Tibial nerve (tissue), 4 donors: ENCODE results near the gene PTPRM. TPM values are rescaled to one million over a fixed set of nuclear protein-coding genes. Genes with fewer than 3 reads are reported as not detected.

Source experiments
- DNase-seq, 2 donors: peaks; one replicate each; pipeline ENCODE4 v3.0.0-alpha.2; 2019; ENCODE audit warnings: low spot score in 2 of 2
- H3K27ac ChIP-seq, 4 donors: fragments of 200-600 bp; sonication (generic) in 3 of 4; one replicate each; pipeline ENCODE4 v1.5.1; 2017 to 2019; ENCODE audit warnings: mild to moderate bottlenecking in 1 of 4
- H3K27me3 ChIP-seq, 2 donors: fragments of 200-600 bp; sonication (generic) in 1 of 2; one replicate each; pipeline versions ENCODE4 v1.5.1 to v1.6.0; 2017 to 2019
- H3K36me3 ChIP-seq, 3 donors: fragments of 200-600 bp; sonication (generic); one replicate each; pipeline ENCODE4 v1.5.1; 2018 to 2019
- H3K4me1 ChIP-seq, 4 donors: fragments of 200-600 bp; sonication (generic) in 3 of 4; one replicate each; pipeline ENCODE4 v1.5.1; 2017 to 2019
- H3K4me3 ChIP-seq, 4 donors: fragments of 200-600 bp; sonication (generic) in 3 of 4; one replicate each; pipeline ENCODE4 v1.5.1; 2017 to 2019; ENCODE audit warnings: mild to moderate bottlenecking in 1 of 4, moderate library complexity in 1 of 4
- H3K9me3 ChIP-seq, 4 donors: fragments of 200-600 bp; sonication (generic) in 3 of 4; one replicate each; pipeline ENCODE4 v1.5.1; 2017 to 2019
- EP300 ChIP-seq, 2 donors: sonication (generic); formaldehyde crosslinking; IDR thresholded peaks; one replicate each; pipeline ENCODE4 v1.6.1; 2017; ENCODE audit warnings: antibody characterized with exemption in 2 of 2, mild to moderate bottlenecking in 1 of 2
- POLR2A ChIP-seq, 2 donors: fragments of 450-650 bp; IDR thresholded peaks; one replicate each; pipeline ENCODE4 v1.6.1; 2017; ENCODE audit warnings: antibody characterized with exemption in 2 of 2, mild to moderate bottlenecking in 2 of 2, moderate library complexity in 2 of 2
- WGBS, 2 donors: methylation state at CpG; one replicate each; pipeline ENCODE4 v1.1.5; 2018; 5-methylcytosine and 5-hydroxymethylcytosine counted together
- total RNA-seq, 4 donors: library from RNA; depleted of rRNA; stranded (reverse); fragments of >200 nt; gene quantifications; one replicate each; pipeline ENCODE4 v1.1.0, GENCODE V29; 2016
- TF ChIP-seq, protein P1 (sequence below), 5 experiments: fragments of 200-600 bp in 3 of 5; fragments of 450-650 bp in 2 of 5; sonication (generic) in 3 of 5; IDR thresholded peaks; one replicate each; pipeline ENCODE4 v1.5.1; 2016 to 2019; ENCODE audit warnings: antibody characterized with exemption in 5 of 5, mild to moderate bottlenecking in 3 of 5, moderate library complexity in 2 of 5

Gene PTPRM
- total RNA-seq, 4 donors from 2014 or later, result 62.2 to 92.4 (median 80.7) TPM

DNA sequence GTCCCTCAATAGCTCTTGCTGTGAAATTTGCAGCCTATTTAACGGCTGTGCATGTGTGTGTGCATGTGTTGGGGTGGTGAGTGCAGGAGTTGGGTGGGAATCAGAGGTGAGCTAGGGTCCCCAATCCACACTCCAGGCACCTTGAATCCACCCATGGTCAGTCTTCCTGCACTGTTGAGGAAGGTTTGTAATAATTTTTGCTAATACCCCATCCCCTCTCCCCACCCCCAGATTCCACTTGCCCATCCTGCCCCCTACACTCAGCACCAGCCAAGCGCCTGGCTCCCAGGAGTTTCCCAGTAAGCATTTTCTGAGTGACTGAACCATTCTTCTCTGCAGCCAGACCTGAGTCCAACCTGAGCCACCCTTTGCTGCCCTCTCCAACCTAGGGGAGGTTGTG, 833.7 kb downstream of the PTPRM start:
- Histone ChIP-seq H3K27me3 (no peaks in the 10 kb centered on the region), H3K4me1 (no peaks in the 10 kb centered on the region), H3K36me3 (peaks cover 0 to 72% (median 0%) of the 10 kb centered on the region in 3 donors), H3K9me3 (no peaks in the 10 kb centered on the region), H3K27ac (no peak overlapping the region), H3K4me3 (no peak overlapping the region)
- TF ChIP-seq, protein P1, sequence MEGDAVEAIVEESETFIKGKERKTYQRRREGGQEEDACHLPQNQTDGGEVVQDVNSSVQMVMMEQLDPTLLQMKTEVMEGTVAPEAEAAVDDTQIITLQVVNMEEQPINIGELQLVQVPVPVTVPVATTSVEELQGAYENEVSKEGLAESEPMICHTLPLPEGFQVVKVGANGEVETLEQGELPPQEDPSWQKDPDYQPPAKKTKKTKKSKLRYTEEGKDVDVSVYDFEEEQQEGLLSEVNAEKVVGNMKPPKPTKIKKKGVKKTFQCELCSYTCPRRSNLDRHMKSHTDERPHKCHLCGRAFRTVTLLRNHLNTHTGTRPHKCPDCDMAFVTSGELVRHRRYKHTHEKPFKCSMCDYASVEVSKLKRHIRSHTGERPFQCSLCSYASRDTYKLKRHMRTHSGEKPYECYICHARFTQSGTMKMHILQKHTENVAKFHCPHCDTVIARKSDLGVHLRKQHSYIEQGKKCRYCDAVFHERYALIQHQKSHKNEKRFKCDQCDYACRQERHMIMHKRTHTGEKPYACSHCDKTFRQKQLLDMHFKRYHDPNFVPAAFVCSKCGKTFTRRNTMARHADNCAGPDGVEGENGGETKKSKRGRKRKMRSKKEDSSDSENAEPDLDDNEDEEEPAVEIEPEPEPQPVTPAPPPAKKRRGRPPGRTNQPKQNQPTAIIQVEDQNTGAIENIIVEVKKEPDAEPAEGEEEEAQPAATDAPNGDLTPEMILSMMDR (IDR thresholded peaks at IDR 0.05), result no peak
- TF ChIP-seq POLR2A (IDR thresholded peaks at IDR 0.05) (no peak), EP300 (IDR thresholded peaks at IDR 0.05) (no peak)
- no peak for DNase-seq
- WGBS, 2 donors, result 50 to 70% methylated on average over 2 of the region's 2 CpGs

DNA sequence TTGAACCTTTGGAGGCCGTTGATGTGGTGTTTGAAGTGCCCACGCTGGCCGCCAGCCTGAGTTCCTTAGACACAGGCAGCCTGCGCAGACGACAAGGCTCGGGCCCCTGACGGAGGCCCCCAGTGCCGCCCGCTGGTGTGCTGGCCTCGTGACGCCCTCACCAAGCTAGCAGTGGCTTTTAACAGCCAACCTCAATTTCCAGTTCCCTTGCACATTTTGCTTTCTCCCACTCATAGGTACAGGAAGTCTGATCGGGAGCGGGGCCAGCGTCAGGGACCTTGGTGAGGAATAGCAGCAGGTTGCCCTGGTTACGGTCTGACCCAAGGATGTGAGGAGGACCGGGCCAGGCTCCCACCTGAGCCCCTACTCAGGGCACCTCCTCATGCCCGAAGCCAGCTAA, 834.5 kb downstream of the PTPRM start:
- Histone ChIP-seq H3K4me3 (no peak overlapping the region), H3K9me3 (no peaks in the 10 kb centered on the region), H3K4me1 (no peaks in the 10 kb centered on the region), H3K27me3 (no peaks in the 10 kb centered on the region), H3K27ac (no peak overlapping the region), H3K36me3 (peaks cover 0 to 64% (median 0%) of the 10 kb centered on the region in 3 donors)
- 89 to 92% methylated on average over 17 of the region's 17 CpGs for WGBS, 2 donors
- DNase-seq, result no peak
- TF ChIP-seq, protein P1 (IDR thresholded peaks at IDR 0.05), result no peak
- TF ChIP-seq EP300 (IDR thresholded peaks at IDR 0.05) (no peak), POLR2A (IDR thresholded peaks at IDR 0.05) (no peak)

DNA sequence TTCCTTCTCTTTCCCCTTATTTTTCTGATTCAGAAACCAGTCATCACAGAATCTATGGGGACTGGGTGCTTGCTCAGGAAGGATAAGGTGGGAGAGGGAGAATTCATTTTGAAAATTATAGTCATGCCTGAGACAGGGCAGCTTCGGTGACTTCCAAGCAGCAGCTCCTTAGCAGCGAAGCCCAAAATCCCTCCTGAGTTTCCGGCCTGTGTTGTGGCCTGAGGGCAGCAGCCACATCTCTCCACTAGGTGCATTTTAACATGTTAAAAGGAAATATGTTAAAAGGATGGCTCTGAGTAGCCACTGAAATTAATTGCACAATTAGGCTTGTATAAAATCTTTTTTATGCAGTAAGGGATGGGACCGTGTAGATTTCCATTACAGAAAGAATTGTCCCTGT, 835.1 kb downstream of the PTPRM start:
- 83 to 91% methylated on average over 4 of the region's 4 CpGs for WGBS, 2 donors
- Histone ChIP-seq H3K27ac (no peak overlapping the region), H3K27me3 (no peaks in the 10 kb centered on the region)

DNA sequence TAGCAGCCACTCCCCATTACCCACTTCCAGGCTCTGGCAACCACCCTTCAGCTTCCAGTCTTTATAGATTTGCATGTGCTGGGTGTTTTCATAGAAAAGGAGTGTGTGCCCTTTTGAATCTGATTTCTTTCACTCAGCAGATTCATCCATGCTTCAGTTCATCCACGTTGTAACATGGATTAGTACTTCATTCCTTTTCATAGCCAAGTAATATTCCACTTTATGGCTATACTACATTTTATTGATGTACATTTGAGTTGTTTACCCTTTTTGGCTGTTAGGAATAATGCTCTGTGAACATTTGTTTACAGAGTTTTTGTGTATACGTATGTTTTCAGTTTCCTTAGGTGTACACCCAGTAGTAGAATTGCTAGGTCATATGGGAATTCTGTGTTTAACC, 836.6 kb downstream of the PTPRM start:
- Histone ChIP-seq H3K36me3 (peaks cover 0 to 69% (median 0%) of the 10 kb centered on the region in 3 donors), H3K4me1 (no peaks in the 10 kb centered on the region), H3K9me3 (no peaks in the 10 kb centered on the region), H3K27me3 (no peaks in the 10 kb centered on the region), H3K27ac (no peak overlapping the region), H3K4me3 (no peak overlapping the region)
- DNase-seq, result no peak
- 94 to 100% methylated on average over 2 of the region's 2 CpGs for WGBS, 2 donors
- TF ChIP-seq EP300 (IDR thresholded peaks at IDR 0.05) (no peak), POLR2A (IDR thresholded peaks at IDR 0.05) (no peak)
- TF ChIP-seq, protein P1 (IDR thresholded peaks at IDR 0.05), result no peak

More for the DNA sequence above, 835.1 kb downstream of the PTPRM start:
- no peaks in the 10 kb centered on the region for H3K9me3 ChIP-seq
- no peak overlapping the region for H3K4me3 ChIP-seq
- no peaks in the 10 kb centered on the region for H3K4me1 ChIP-seq
- no peak for DNase-seq
- H3K36me3 ChIP-seq, result peaks cover 0 to 66% (median 0%) of the 10 kb centered on the region in 3 donors
- TF ChIP-seq, protein P1 (IDR thresholded peaks at IDR 0.05), result no peak
- no peak for TF ChIP-seq POLR2A (IDR thresholded peaks at IDR 0.05)
- TF ChIP-seq EP300 (IDR thresholded peaks at IDR 0.05), result no peak

DNA sequence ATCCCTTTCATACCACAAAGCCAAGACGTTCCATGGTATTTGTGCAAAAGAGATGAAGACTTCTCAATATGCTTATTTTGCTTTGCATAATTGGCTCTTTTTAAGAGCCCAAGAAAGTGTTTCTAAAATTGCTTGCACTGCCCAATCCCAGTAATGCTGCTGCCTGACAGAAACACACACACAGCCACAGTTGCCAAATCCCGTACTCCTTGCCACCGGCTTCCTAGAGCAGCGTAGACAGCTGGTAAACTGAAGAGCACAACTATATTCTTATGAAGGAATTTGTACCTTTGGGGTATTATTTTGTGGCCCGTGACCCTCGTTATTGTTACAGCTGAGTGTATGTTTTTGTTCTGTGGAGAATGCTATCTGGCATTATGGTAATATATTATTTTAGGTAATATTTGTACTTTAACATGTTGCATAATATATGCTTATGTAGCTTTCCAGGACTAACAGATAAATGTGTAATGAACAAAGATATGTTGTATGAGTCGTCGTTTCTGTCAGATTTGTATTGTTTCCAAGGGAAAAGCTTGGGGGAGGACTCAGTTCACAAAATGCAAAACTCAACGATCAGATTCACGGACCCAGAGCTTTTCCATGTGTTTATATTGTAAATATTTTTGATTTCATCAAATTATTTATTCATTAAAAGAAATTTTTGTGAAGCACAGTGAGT, 839.2 kb downstream of the PTPRM start:
- peaks cover 0 to 18% (median 4%) of the 10 kb centered on the region in 4 donors for H3K9me3 ChIP-seq
- WGBS, 2 donors, result 57 to 58% methylated on average over 10 of the region's 10 CpGs
- H3K4me3 ChIP-seq, result no peak overlapping the region
- no peak for DNase-seq
- H3K27me3 ChIP-seq, result no peaks in the 10 kb centered on the region
- H3K4me1 ChIP-seq, result no peaks in the 10 kb centered on the region
- no peak overlapping the region for H3K27ac ChIP-seq
- TF ChIP-seq POLR2A (IDR thresholded peaks at IDR 0.05) (no peak), EP300 (IDR thresholded peaks at IDR 0.05) (no peak)
- TF ChIP-seq, protein P1 (IDR thresholded peaks at IDR 0.05), result no peak
- H3K36me3 ChIP-seq, result peaks cover 0 to 61% (median 0%) of the 10 kb centered on the region in 3 donors
